ENCODE results near the gene RAB5IF.

RAB5IF gene

DNA sequence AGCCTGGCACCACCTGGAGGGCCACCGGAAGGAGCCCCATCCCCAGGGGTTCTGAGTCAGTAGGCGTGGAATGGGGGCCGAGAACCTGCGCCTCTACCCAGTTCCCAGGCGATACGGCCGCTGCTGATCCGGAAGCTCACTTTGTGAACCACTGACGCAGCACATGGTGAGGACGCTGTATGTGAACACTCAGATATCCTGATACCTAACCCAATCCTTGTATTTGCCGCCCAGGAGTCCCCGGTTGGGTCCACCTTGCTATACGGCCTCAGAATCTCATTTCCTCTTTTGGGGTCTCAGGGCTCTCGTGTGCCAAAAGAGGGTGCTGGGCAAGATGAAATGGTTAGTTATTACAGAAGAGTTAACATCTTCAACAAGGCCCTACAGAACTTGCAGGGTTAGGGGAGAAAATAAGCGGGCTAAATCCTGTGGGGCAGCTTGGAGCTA, 604 bp upstream of the RAB5IF start:
- TF ChIP-seq TAF1 (IDR thresholded peaks at IDR 0.05; ENCODE audit: borderline replicate concordance, insufficient read depth, low read length) (no peak), SIN3A (IDR thresholded peaks at IDR 0.05; ENCODE audit: borderline replicate concordance, insufficient read depth, low read length) (no peak), POLR2AphosphoS5 (IDR thresholded peaks at IDR 0.05; ENCODE audit: low read depth, low read length) (no peak), FOXP2 (optimal IDR thresholded peaks at IDR 0.05; ENCODE audit: borderline replicate concordance, extremely low read depth, extremely low read length, insufficient read depth) (no peak)
- TF ChIP-seq, protein P1, sequence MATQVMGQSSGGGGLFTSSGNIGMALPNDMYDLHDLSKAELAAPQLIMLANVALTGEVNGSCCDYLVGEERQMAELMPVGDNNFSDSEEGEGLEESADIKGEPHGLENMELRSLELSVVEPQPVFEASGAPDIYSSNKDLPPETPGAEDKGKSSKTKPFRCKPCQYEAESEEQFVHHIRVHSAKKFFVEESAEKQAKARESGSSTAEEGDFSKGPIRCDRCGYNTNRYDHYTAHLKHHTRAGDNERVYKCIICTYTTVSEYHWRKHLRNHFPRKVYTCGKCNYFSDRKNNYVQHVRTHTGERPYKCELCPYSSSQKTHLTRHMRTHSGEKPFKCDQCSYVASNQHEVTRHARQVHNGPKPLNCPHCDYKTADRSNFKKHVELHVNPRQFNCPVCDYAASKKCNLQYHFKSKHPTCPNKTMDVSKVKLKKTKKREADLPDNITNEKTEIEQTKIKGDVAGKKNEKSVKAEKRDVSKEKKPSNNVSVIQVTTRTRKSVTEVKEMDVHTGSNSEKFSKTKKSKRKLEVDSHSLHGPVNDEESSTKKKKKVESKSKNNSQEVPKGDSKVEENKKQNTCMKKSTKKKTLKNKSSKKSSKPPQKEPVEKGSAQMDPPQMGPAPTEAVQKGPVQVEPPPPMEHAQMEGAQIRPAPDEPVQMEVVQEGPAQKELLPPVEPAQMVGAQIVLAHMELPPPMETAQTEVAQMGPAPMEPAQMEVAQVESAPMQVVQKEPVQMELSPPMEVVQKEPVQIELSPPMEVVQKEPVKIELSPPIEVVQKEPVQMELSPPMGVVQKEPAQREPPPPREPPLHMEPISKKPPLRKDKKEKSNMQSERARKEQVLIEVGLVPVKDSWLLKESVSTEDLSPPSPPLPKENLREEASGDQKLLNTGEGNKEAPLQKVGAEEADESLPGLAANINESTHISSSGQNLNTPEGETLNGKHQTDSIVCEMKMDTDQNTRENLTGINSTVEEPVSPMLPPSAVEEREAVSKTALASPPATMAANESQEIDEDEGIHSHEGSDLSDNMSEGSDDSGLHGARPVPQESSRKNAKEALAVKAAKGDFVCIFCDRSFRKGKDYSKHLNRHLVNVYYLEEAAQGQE (IDR thresholded peaks at IDR 0.05; ENCODE audit: insufficient read depth in 1 of 2, low read depth in 2 of 2, low read length in 2 of 2): no peak

DNA sequence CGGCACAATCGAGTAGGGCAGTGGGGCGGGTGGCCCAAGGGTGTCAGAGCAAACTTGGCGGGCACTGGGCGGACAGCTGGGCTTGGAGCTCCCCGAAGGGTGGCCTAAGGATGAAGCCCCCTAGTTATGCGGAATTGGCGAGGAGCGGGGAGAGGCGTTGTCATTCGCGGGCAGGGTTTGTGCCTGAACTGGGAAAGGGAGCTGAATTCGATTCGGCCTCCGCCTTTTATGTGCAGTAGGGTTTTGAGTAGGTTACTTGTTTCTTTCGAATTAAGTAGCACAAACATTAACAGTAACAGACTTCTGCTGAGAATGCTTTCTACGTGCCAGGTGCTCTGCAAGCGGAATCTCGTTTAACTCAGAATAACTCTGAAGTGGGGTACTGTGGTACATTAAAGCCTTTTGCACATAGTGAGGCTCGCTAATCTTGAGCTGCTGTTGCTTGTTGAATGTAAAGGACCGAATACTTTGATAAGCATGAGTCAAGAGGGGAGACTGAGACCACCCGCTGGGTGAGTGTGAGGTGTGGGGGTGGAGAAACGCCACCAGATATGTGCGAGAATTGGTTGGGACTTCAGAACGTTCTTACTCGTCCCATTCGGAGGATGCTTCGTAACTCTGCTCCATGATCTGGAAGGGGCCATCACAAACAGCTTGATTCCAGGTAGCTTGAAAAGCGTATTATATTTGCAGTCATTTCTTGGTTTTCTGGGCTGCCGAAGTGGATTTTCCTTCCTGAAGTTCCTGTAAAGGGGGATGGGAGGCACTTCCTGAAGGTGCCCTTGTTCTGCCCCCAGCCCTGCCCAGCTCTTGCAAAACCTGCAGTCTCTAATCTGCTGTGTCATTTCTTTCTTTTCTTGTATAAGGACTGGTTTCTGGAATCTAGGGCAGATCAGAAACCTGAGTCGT, 833 bp downstream of the RAB5IF start:
- TF ChIP-seq FOXP2 (optimal IDR thresholded peaks at IDR 0.05; ENCODE audit: borderline replicate concordance, extremely low read depth, extremely low read length, insufficient read depth): no peak
- TF ChIP-seq, protein P1 (IDR thresholded peaks at IDR 0.05; ENCODE audit: insufficient read depth in 1 of 2, low read depth in 2 of 2, low read length in 2 of 2): no peak
- no peak for TF ChIP-seq SIN3A (IDR thresholded peaks at IDR 0.05; ENCODE audit: borderline replicate concordance, insufficient read depth, low read length)
- no peak for TF ChIP-seq POLR2AphosphoS5 (IDR thresholded peaks at IDR 0.05; ENCODE audit: low read depth, low read length)
- TF ChIP-seq TAF1 (IDR thresholded peaks at IDR 0.05; ENCODE audit: borderline replicate concordance, insufficient read depth, low read length): no peak

DNA sequence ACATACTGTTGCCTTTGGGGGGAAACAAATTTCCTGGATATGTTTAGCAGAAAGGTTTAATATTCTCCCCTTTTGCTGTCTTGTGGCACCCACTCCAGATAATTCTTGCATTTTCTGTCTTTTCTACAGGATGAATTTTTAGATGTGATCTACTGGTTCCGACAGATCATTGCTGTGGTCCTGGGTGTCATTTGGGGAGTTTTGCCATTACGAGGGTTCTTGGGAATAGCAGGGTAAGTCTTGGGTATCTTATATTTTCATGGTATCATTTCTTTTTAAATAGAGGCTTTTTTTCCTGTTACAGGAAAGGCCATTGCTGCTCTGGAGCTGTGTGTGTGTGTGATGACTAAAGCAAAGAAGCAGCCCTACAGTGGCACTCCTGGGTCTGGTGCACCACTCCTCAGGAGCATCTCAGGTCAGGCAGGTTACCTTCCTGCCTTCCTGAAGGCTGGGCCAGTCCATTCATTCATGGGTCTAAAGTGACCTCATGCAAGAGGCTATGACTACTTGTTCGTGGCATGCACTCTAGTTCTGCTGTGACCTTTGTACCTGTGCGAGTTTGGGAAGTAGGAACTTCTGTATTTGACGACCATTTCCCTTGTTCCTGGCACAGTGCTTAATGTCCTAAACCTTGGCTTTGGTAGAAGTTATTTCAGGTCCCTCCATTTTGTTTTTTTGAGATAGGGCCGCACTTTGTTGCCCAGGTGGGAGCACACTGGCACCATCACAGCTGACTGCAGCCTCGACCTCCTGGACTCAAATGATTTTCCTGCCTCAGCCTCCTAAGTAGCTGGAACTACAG, 2.2 kb downstream of the RAB5IF start:
- no peak for TF ChIP-seq POLR2AphosphoS5 (IDR thresholded peaks at IDR 0.05; ENCODE audit: low read depth, low read length)
- no peak for TF ChIP-seq FOXP2 (optimal IDR thresholded peaks at IDR 0.05; ENCODE audit: borderline replicate concordance, extremely low read depth, extremely low read length, insufficient read depth)
- TF ChIP-seq TAF1 (IDR thresholded peaks at IDR 0.05; ENCODE audit: borderline replicate concordance, insufficient read depth, low read length): no peak
- no peak for TF ChIP-seq SIN3A (IDR thresholded peaks at IDR 0.05; ENCODE audit: borderline replicate concordance, insufficient read depth, low read length)
- TF ChIP-seq, protein P1 (IDR thresholded peaks at IDR 0.05; ENCODE audit: insufficient read depth in 1 of 2, low read depth in 2 of 2, low read length in 2 of 2): no peak

DNA sequence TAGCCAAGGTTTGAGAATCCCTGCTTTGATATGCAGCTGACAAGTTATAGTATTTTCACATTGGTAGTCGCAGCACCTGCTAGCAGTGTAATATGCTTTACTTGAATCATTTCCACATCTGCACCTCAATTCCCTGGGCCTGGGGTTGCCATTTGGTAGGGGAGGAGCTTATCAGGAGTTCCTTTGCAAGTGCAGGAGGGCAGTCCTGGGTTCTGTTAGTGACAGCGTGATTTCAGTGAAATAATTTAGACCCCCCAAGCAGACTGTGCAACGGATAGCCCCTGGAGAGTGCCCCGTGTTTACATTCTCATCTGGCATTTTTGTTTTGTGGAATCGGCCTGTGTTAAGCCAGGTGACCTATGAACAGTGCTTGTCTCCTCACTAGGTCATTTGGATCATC, 6.0 kb downstream of the RAB5IF start:
- TF ChIP-seq TAF1 (IDR thresholded peaks at IDR 0.05; ENCODE audit: borderline replicate concordance, insufficient read depth, low read length) (no peak), SIN3A (IDR thresholded peaks at IDR 0.05; ENCODE audit: borderline replicate concordance, insufficient read depth, low read length) (no peak), POLR2AphosphoS5 (IDR thresholded peaks at IDR 0.05; ENCODE audit: low read depth, low read length) (no peak), FOXP2 (optimal IDR thresholded peaks at IDR 0.05; ENCODE audit: borderline replicate concordance, extremely low read depth, extremely low read length, insufficient read depth) (no peak)
- TF ChIP-seq, protein P1 (IDR thresholded peaks at IDR 0.05; ENCODE audit: insufficient read depth in 1 of 2, low read depth in 2 of 2, low read length in 2 of 2): no peak

All from PFSK-1 (cell line).